Calu3 (cell line): Measurements from ENCODE around the gene ARSK. TPM values are rescaled to one million over a fixed set of nuclear protein-coding genes. Genes with fewer than 3 reads are reported as not detected.

Experiments
- BruUV-seq: library from RNA; stranded (reverse); fragments of 400-500 nt; replicated peaks from 2 replicates; lab custom pipeline; 2021; lab: Mats Ljungman, UMichigan
- CTCF ChIA-PET: fragments of 300-600 bp; sonication (Branson Sonifier 250); formaldehyde crosslinking; loops from one replicate; lab custom pipeline; 2022; ENCODE audit warnings: antibody characterized with exemption; lab: Charles Lee
- DNase-seq: peaks from one replicate; pipeline ENCODE4 v3.0.0; 2022
- H3K27ac Mint-ChIP-seq: one replicate; pipeline ENCODE4 v1.8.0; 2022; ENCODE audit warnings: mixed read lengths; ENCODE audit not compliant: unreplicated experiment
- H3K27me3 Mint-ChIP-seq: one replicate; pipeline ENCODE4 v1.8.0; 2022; ENCODE audit warnings: mixed read lengths; ENCODE audit not compliant: unreplicated experiment
- H3K36me3 Mint-ChIP-seq: one replicate; pipeline ENCODE4 v1.8.0; 2022; ENCODE audit warnings: mild to moderate bottlenecking, moderate library complexity, mixed read lengths; ENCODE audit not compliant: insufficient read depth, unreplicated experiment
- H3K4me1 Mint-ChIP-seq: one replicate; pipeline ENCODE4 v1.8.0; 2022; ENCODE audit warnings: mild to moderate bottlenecking, low read depth, mixed read lengths; ENCODE audit not compliant: unreplicated experiment
- H3K4me3 Mint-ChIP-seq: one replicate; pipeline ENCODE4 v1.8.0; 2022; ENCODE audit warnings: mild to moderate bottlenecking, low read depth, moderate library complexity, mixed read lengths; ENCODE audit not compliant: unreplicated experiment
- H3K9me3 Mint-ChIP-seq: one replicate; pipeline ENCODE4 v1.8.0; 2022; ENCODE audit warnings: low read depth, mixed read lengths; ENCODE audit not compliant: unreplicated experiment
- intact Hi-C: fragments of 100-400 bp; cut with micrococcal nuclease; formaldehyde crosslinking; loops from one replicate; pipeline ENCODE4 v1.10.0; 2022; ENCODE audit not compliant: unreplicated experiment
- total RNA-seq: library from RNA; stranded (reverse); gene quantifications from 2 replicates; pipeline ENCODE4 v1.2.3, GENCODE V29; 2022
- TF ChIP-seq, protein P1 (sequence below): fragments of 200-600 bp; IDR thresholded peaks from one replicate; pipeline ENCODE4 v1.8.0; 2022; ENCODE audit warnings: antibody characterized with exemption; ENCODE audit not compliant: unreplicated experiment

Gene ARSK
- total RNA-seq, 1 experiment from 2014 or later, result 6.6 TPM

DNA sequence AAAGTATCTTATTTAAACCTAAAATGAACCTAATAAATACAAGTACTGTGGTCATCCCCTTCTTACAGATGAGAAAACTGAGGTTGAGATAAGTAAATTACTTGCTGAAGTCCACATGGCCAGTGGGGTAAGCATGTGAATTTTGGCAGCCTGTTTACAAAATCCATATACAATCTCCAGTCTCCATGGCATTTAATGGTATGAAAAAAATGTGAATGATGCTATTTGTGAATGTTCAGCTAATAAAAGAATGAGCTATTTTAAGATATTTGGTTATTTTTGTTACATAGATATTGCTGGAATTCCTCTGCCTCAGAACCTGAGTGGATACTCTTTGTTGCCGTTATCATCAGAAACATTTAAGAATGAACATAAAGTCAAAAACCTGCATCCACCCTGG, 45.7 kb downstream of the ARSK start:
- H3K36me3 Mint-ChIP-seq, result no peaks in the 10 kb centered on the region
- CTCF ChIA-PET, result no interaction called here
- no peak for DNase-seq
- H3K27ac Mint-ChIP-seq, result no peak overlapping the region
- intact Hi-C loops, result no loop called here
- H3K27me3 Mint-ChIP-seq, result no peaks in the 10 kb centered on the region
- no peaks in the 10 kb centered on the region for H3K4me1 Mint-ChIP-seq
- TF ChIP-seq, protein P1, sequence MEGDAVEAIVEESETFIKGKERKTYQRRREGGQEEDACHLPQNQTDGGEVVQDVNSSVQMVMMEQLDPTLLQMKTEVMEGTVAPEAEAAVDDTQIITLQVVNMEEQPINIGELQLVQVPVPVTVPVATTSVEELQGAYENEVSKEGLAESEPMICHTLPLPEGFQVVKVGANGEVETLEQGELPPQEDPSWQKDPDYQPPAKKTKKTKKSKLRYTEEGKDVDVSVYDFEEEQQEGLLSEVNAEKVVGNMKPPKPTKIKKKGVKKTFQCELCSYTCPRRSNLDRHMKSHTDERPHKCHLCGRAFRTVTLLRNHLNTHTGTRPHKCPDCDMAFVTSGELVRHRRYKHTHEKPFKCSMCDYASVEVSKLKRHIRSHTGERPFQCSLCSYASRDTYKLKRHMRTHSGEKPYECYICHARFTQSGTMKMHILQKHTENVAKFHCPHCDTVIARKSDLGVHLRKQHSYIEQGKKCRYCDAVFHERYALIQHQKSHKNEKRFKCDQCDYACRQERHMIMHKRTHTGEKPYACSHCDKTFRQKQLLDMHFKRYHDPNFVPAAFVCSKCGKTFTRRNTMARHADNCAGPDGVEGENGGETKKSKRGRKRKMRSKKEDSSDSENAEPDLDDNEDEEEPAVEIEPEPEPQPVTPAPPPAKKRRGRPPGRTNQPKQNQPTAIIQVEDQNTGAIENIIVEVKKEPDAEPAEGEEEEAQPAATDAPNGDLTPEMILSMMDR, result no peak
- H3K9me3 Mint-ChIP-seq, result no peaks in the 10 kb centered on the region
- no peak overlapping the region for H3K4me3 Mint-ChIP-seq
- no TSS peak for BruUV-seq

DNA sequence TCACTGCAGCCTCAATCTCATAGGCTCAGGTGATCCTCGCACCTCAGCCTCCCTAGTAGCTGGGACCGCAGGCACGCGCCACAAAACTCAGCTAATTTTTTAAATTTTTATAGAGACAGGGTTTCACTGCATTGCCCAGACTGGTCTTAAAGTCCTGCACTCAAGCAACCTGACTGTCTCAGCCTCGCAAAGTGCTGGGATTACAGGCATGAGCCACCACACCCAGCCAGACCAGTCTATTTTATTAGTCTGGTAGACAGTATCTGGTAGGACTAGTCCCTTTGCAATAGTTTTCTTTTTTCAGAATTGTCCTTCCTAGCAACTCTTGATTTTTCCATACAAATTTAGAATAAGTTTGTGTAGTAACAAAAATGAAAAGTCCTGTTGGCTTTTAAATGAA, 50.9 kb downstream of the ARSK start:
- TF ChIP-seq, protein P1, result no peak
- BruUV-seq, result no TSS peak
- Mint-ChIP-seq H3K9me3 (no peaks in the 10 kb centered on the region), H3K27me3 (no peaks in the 10 kb centered on the region), H3K27ac (no peak overlapping the region), H3K4me1 (no peaks in the 10 kb centered on the region), H3K36me3 (no peaks in the 10 kb centered on the region), H3K4me3 (no peak overlapping the region)
- intact Hi-C loops, result no loop called here
- CTCF ChIA-PET, result no interaction called here
- DNase-seq, result no peak

DNA sequence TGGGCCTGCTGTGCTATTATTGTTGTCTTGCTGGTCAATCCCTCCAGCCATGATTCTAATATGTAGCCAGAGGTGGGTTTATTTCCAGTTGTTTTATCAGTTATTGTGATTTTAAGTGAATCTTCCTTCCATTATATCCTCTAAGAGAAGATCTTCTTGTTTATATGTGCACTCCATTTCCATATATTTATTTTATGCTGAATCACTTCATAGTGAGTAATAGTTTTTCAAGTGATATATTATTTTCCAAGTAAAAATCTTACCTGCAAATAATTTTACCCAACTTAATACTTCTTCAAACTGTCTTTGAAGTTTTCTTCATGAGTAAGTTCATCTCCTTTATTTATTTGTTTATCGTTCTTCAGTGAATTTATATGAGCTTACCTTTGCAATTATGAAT, 51.5 kb downstream of the ARSK start:
- DNase-seq, result no peak
- H3K27ac Mint-ChIP-seq, result no peak overlapping the region
- no peaks in the 10 kb centered on the region for H3K9me3 Mint-ChIP-seq
- no peaks in the 10 kb centered on the region for H3K4me1 Mint-ChIP-seq
- CTCF ChIA-PET, result interaction anchor here (0.8 kb wide), 1 partner anchor 16 kb away, joined by 3 read pairs; no protein-coding TSS in a partner anchor
- no peaks in the 10 kb centered on the region for H3K27me3 Mint-ChIP-seq
- no peaks in the 10 kb centered on the region for H3K36me3 Mint-ChIP-seq
- TF ChIP-seq, protein P1, result no peak
- no TSS peak for BruUV-seq
- intact Hi-C loops, result no loop called here
- no peak overlapping the region for H3K4me3 Mint-ChIP-seq

DNA sequence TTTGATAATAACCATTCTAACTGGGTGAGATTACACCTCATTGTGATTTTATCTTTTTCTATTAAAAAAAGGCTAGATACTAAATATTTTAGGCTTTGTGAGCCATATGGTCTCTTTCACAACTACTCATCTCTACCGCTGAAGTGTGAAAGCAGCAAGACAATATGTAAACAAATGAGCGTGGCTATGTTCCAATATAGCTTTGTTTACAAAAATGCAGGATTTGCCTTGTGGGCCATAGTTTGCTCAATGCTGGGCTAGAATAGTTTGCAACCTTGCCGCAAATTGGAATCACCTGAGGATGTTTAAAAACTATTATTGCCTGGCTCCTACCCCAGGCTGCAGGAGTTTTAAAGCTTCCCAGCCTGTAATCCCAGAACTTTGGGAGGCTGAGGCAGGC, 54.8 kb downstream of the ARSK start:
- Mint-ChIP-seq H3K4me3 (no peak overlapping the region), H3K27ac (no peak overlapping the region), H3K9me3 (peaks cover 8% of the 10 kb centered on the region), H3K4me1 (no peaks in the 10 kb centered on the region), H3K36me3 (no peaks in the 10 kb centered on the region), H3K27me3 (no peaks in the 10 kb centered on the region)
- TF ChIP-seq, protein P1, result no peak
- no peak for DNase-seq
- no TSS peak for BruUV-seq
- CTCF ChIA-PET, result interaction anchor here (0.6 kb wide), 1 partner anchor 644 kb away, joined by 3 read pairs; no protein-coding TSS in a partner anchor
- intact Hi-C loops, result no loop called here
